GM23338 (cell line): ENCODE results near the gene CPNE1. TPM values are rescaled to one million over a fixed set of nuclear protein-coding genes. Genes with fewer than 3 reads are reported as not detected.

Experiments
- ATAC-seq: fragments of 200-7000 bp; cut with Tn5 transposase; 3 replicates; pipeline ENCODE4 v1.9.1; 2020
- DNase-seq: peaks from one replicate; pipeline ENCODE4 v3.0.0-alpha.2; 2015; ENCODE audit warnings: low spot score
- H2AFZ ChIP-seq: fragments of 200-600 bp; sonication (generic); 2 replicates; pipeline ENCODE4 v1.8.0; 2016; ENCODE audit warnings: antibody characterized with exemption, mild to moderate bottlenecking, moderate library complexity
- H3F3A ChIP-seq: fragments of 200-600 bp; sonication (generic); replicated peaks from 2 replicates; pipeline ENCODE4 v1.8.0; 2017; ENCODE audit warnings: antibody characterized with exemption, mixed run types, low read depth
- H3K27ac ChIP-seq: fragments of 200-600 bp; sonication (generic); 2 replicates; pipeline ENCODE4 v1.6.1; 2016; ENCODE audit warnings: low read depth
- H3K27me3 ChIP-seq: fragments of 200-600 bp; sonication (generic); 2 replicates; pipeline ENCODE4 v1.8.0; 2016; ENCODE audit warnings: mild to moderate bottlenecking, mixed run types, moderate library complexity; ENCODE audit not compliant: insufficient read depth
- H3K36me3 ChIP-seq: fragments of 200-600 bp; sonication (generic); 2 replicates; pipeline ENCODE4 v1.8.0; 2016; ENCODE audit warnings: mild to moderate bottlenecking; ENCODE audit not compliant: insufficient read depth
- H3K4me1 ChIP-seq: fragments of 200-600 bp; sonication (generic); 2 replicates; pipeline ENCODE4 v1.8.0; 2016; ENCODE audit warnings: mild to moderate bottlenecking, moderate library complexity; ENCODE audit not compliant: insufficient read depth
- H3K4me2 ChIP-seq: fragments of 200-600 bp; sonication (generic); 2 replicates; pipeline ENCODE4 v1.7.1; 2017; ENCODE audit warnings: mixed run types
- H3K4me3 ChIP-seq: fragments of 200-600 bp; sonication (generic); 2 replicates; pipeline ENCODE4 v1.6.1; 2016; ENCODE audit warnings: mixed run types
- H3K79me2 ChIP-seq: fragments of 200-600 bp; sonication (generic); replicated peaks from 2 replicates; pipeline ENCODE4 v1.8.0; 2017; ENCODE audit warnings: mild to moderate bottlenecking; ENCODE audit not compliant: insufficient read depth
- H3K9me2 ChIP-seq: fragments of 200-600 bp; sonication (generic); 2 replicates; pipeline ENCODE4 v1.8.0; 2017; ENCODE audit not compliant: insufficient read depth
- H4K20me1 ChIP-seq: fragments of 200-600 bp; sonication (generic); replicated peaks from 2 replicates; pipeline ENCODE4 v1.8.0; 2017; ENCODE audit warnings: mild to moderate bottlenecking; ENCODE audit not compliant: insufficient read depth
- H3K27ac Mint-ChIP-seq: 2 replicates; pipeline ENCODE4 v1.8.0; 2020; ENCODE audit warnings: inconsistent platforms, mild to moderate bottlenecking, moderate library complexity, mixed read lengths
- H3K27me3 Mint-ChIP-seq: 3 replicates; pipeline ENCODE4 v1.8.0; 2022; ENCODE audit warnings: low read depth, mild to moderate bottlenecking, moderate library complexity, mixed read lengths, inconsistent platforms; ENCODE audit not compliant: insufficient read depth, poor library complexity
- H3K36me3 Mint-ChIP-seq: 3 replicates; pipeline ENCODE4 v1.8.0; 2021; ENCODE audit warnings: low read depth, mild to moderate bottlenecking, inconsistent platforms, moderate library complexity, mixed read lengths
- H3K4me1 Mint-ChIP-seq: 3 replicates; pipeline ENCODE4 v1.8.0; 2020; ENCODE audit warnings: mild to moderate bottlenecking, inconsistent platforms, mixed read lengths
- H3K4me3 Mint-ChIP-seq: 3 replicates; pipeline ENCODE4 v1.8.0; 2021; ENCODE audit warnings: moderate library complexity, mild to moderate bottlenecking, inconsistent platforms, mixed read lengths
- H3K9me3 Mint-ChIP-seq: 3 replicates; pipeline ENCODE4 v1.8.0; 2020; ENCODE audit warnings: moderate library complexity, mild to moderate bottlenecking, inconsistent platforms, mixed read lengths
- EZH2phosphoT487 ChIP-seq: fragments of 200-600 bp; sonication (generic); IDR thresholded peaks from one replicate; pipeline ENCODE4 v1.8.1; 2018; ENCODE audit warnings: antibody characterized with exemption; ENCODE audit not compliant: unreplicated experiment
- REST ChIP-seq: IDR thresholded peaks from one replicate; pipeline ENCODE4 v1.6.1; 2018; ENCODE audit warnings: antibody characterized with exemption; ENCODE audit not compliant: unreplicated experiment
- ZNF462 ChIP-seq: fragments of 250-450 bp; sonication (Bioruptor Pico); IDR thresholded peaks from 2 replicates; pipeline ENCODE4 v1.5.0; 2020; ENCODE audit warnings: mild to moderate bottlenecking, moderate library complexity
- polyA plus RNA-seq: library from polyadenylated mRNA; unstranded; fragments of >200 nt; fragmentation: Nextera tagmentation; extraction: Ambion mirVana; gene quantifications from 2 replicates; pipeline ENCODE4 v1.2.1, GENCODE V29; 2016
- total RNA-seq: library from RNA; depleted of rRNA; stranded (reverse); fragments of >200 nt; shearing (Covaris generic); gene quantifications from 2 replicates; pipeline ENCODE4 v1.2.3, GENCODE V29; 2014

CPNE1 gene
- total and polyA plus RNA-seq, 2 experiments from 2014 or later: 189 to 196 TPM

GRCh38 chr20:35578469-35578868 lies 86.2 kb downstream of the CPNE1 start:
- H3K27ac Mint-ChIP-seq: no peak overlapping the region
- DNase-seq (no peak), ATAC-seq (no peak)
- TF ChIP-seq REST (no peak), ZNF462 (CRISPR knock-in tag) (no peak), EZH2phosphoT487 (no peak)
- H3K27me3 Mint-ChIP-seq: peaks cover 2% of the 10 kb centered on the region
- H4K20me1 ChIP-seq: no peaks in the 10 kb centered on the region
- H3K4me1 Mint-ChIP-seq: no peaks in the 10 kb centered on the region
- H3K79me2 ChIP-seq: no peaks in the 10 kb centered on the region
- H3K27me3 ChIP-seq: no peaks in the 10 kb centered on the region
- H3K4me3 ChIP-seq: no peak overlapping the region
- H3K4me1 ChIP-seq: no peaks in the 10 kb centered on the region
- no peak overlapping the region for H3K4me2 ChIP-seq
- H3K36me3 Mint-ChIP-seq: peaks cover 3% of the 10 kb centered on the region; the same call in 1 of the 3 replicates
- no peaks in the 10 kb centered on the region for H3F3A ChIP-seq
- no peaks in the 10 kb centered on the region for H3K36me3 ChIP-seq
- no peak overlapping the region for H2AFZ ChIP-seq
- H3K9me2 ChIP-seq: no peaks in the 10 kb centered on the region
- peaks cover 10% of the 10 kb centered on the region for H3K9me3 Mint-ChIP-seq
- no peak overlapping the region for H3K4me3 Mint-ChIP-seq
- H3K27ac ChIP-seq: no peak overlapping the region
